Lower leg skin (tissue), 3 donors: ENCODE measurements around the gene MAD1L1.

Source experiments
- POLR2A ChIP-seq, 2 donors: fragments of 450-650 bp; IDR thresholded peaks; one replicate each; pipeline ENCODE4 v1.6.1; 2016 to 2017; ENCODE audit warnings: antibody characterized with exemption in 2 of 2, mild to moderate bottlenecking in 1 of 2, moderate library complexity in 1 of 2
- TF ChIP-seq, protein P1 (sequence below), 3 donors: fragments of 450-650 bp; IDR thresholded peaks; one replicate each; pipeline ENCODE4 v1.5.1; 2016; ENCODE audit warnings: antibody characterized with exemption in 3 of 3, mild to moderate bottlenecking in 3 of 3, moderate library complexity in 2 of 3

- TF ChIP-seq, protein P1, sequence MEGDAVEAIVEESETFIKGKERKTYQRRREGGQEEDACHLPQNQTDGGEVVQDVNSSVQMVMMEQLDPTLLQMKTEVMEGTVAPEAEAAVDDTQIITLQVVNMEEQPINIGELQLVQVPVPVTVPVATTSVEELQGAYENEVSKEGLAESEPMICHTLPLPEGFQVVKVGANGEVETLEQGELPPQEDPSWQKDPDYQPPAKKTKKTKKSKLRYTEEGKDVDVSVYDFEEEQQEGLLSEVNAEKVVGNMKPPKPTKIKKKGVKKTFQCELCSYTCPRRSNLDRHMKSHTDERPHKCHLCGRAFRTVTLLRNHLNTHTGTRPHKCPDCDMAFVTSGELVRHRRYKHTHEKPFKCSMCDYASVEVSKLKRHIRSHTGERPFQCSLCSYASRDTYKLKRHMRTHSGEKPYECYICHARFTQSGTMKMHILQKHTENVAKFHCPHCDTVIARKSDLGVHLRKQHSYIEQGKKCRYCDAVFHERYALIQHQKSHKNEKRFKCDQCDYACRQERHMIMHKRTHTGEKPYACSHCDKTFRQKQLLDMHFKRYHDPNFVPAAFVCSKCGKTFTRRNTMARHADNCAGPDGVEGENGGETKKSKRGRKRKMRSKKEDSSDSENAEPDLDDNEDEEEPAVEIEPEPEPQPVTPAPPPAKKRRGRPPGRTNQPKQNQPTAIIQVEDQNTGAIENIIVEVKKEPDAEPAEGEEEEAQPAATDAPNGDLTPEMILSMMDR (IDR thresholded peaks at IDR 0.05) = no peak
- no peak for TF ChIP-seq POLR2A (IDR thresholded peaks at IDR 0.05)
Measured at GRCh38 chr7:2193575-2194305, 39.0 kb downstream of the MAD1L1 start.
